22Rv1 (cell line): Measurements from ENCODE around the gene PPP2R5C.

Experiments
- H3K27ac ChIP-seq: fragments of 450-650 bp; 2 replicates; pipeline ENCODE4 v1.5.1; 2017
- ZFX ChIP-seq: fragments of 450-650 bp; IDR thresholded peaks from 2 replicates; pipeline ENCODE4 v1.6.1; 2017; ENCODE audit warnings: antibody characterized with exemption, borderline replicate concordance
- TF ChIP-seq, protein P1 (sequence below): fragments of 450-650 bp; IDR thresholded peaks from 2 replicates; pipeline ENCODE4 v1.5.1; 2017; ENCODE audit warnings: mild to moderate bottlenecking

PPP2R5C gene

GRCh38 chr14:101783260-101784016 lies 21.9 kb downstream of the PPP2R5C start:
- no peak for TF ChIP-seq ZFX
- TF ChIP-seq, protein P1, sequence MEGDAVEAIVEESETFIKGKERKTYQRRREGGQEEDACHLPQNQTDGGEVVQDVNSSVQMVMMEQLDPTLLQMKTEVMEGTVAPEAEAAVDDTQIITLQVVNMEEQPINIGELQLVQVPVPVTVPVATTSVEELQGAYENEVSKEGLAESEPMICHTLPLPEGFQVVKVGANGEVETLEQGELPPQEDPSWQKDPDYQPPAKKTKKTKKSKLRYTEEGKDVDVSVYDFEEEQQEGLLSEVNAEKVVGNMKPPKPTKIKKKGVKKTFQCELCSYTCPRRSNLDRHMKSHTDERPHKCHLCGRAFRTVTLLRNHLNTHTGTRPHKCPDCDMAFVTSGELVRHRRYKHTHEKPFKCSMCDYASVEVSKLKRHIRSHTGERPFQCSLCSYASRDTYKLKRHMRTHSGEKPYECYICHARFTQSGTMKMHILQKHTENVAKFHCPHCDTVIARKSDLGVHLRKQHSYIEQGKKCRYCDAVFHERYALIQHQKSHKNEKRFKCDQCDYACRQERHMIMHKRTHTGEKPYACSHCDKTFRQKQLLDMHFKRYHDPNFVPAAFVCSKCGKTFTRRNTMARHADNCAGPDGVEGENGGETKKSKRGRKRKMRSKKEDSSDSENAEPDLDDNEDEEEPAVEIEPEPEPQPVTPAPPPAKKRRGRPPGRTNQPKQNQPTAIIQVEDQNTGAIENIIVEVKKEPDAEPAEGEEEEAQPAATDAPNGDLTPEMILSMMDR, result no peak
- no peak overlapping the region for H3K27ac ChIP-seq

GRCh38 chr14:101784631-101785030 lies 23.1 kb downstream of the PPP2R5C start:
- no peak for TF ChIP-seq ZFX
- TF ChIP-seq, protein P1, result no peak

GRCh38 chr14:101788016-101788635 lies 26.6 kb downstream of the PPP2R5C start:
- TF ChIP-seq ZFX, result no peak
- TF ChIP-seq, protein P1, result no peak
- no peak overlapping the region for H3K27ac ChIP-seq

More at GRCh38 chr14:101784631-101785030, 23.1 kb downstream of the PPP2R5C start:
- H3K27ac ChIP-seq, result no peak overlapping the region

DNA sequence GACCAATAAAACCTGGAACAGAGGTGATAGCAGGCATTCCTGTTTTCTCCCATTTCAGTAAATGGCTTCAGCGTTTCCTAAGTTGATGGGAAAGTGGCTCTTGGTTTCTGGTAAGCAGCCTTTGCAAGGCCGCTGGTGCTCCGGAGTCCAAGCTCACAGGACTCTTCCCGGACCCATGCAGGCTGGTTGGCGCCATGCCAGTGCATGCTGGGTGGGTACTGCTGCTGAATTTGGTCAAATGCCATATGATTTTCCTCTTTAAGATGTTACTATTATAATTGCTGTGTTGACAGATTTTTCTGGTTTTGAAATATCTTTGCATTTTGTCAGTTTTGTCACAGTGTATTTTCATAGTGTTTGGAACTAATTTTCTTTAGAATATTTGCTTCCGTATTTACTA lies 27.7 kb downstream of the PPP2R5C start:
- H3K27ac ChIP-seq, result no peak overlapping the region
- TF ChIP-seq ZFX, result no peak
- TF ChIP-seq, protein P1, result no peak

DNA sequence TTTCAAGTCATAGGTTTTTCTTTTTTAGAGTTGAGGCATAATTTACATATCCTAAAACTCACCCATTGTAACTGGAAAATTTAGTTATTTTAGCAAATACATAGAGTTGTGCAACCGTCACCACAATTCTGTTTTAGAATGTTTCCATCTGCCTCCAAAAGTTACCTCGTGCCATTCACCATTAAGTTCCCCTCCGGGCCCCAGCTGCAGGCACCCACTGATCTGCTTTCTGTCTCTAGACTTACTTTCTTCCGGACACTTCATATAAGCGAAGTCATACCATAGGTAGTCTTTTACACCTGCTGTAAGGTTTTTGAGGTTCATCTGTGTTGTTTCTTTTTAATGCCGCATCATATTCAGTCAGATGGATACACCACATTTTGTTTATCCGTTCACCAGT lies 28.7 kb downstream of the PPP2R5C start:
- TF ChIP-seq ZFX, result no peak
- TF ChIP-seq, protein P1, result no peak

GRCh38 chr14:101791919-101792572 lies 30.5 kb downstream of the PPP2R5C start:
- no peak for TF ChIP-seq ZFX
- TF ChIP-seq, protein P1, result no peak
- H3K27ac ChIP-seq, result no peak overlapping the region

More for the DNA sequence above, 28.7 kb downstream of the PPP2R5C start:
- H3K27ac ChIP-seq, result no peak overlapping the region
